ENCODE data around the gene RPL13.

DNA sequence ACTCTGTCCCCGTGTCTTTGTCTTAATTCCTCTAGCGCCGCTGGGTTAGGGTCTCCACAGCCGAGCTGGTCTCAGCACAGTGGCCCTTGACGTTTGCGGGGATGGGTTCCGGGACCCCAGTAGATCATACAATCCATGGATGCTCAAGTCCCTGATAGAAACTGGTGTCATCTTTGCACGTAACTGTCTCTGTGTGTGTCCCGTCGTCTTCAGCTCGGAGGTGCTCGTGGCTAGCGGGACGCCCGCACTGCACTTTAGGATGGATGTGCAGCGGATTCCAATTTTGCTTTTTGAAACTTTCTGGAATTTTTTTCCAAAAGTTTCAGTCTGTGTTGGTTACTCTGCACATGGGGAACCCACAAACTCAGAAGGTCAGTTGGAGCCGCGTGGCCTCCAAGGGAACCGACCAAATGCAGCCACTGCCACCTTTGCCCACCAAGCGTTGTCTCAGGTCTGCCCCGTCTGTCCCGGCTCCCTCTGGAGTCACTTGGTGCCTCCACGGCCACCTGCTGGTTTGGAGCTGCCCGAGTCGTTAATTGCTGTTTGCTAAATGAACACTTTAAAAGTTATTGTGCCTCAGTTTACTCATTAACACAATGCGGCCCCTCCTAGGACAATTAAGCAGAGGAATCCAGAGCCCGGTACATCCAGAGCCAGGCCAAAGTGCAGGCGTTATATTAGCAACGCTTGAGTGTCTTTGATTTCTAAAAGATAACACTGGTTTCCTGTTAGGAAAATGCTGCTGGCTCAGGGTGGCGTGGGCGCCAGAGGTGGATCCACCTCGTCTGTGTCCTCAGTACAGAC is 47.7 kb downstream of the RPL13 start:
- TF ChIP-seq ETV6 (conservative IDR thresholded peaks at IDR 0.05 in 1 of 2, IDR thresholded peaks at IDR 0.05 in 1 of 2; ENCODE audit: borderline replicate concordance in 1 of 2, low read depth in 1 of 2): no peak
- no peak for TF ChIP-seq EZH2 (IDR thresholded peaks at IDR 0.05; ENCODE audit: borderline replicate concordance, control insufficient read depth, low read depth, low read length)
- TF ChIP-seq NFYB (IDR thresholded peaks at IDR 0.05; ENCODE audit: insufficient read depth, low read depth, low read length): no peak
- no peak for TF ChIP-seq BHLHE40 (IDR thresholded peaks at IDR 0.05; ENCODE audit: borderline replicate concordance in 1 of 2, low read depth in 2 of 2, low read length in 1 of 2)
- TF ChIP-seq ZNF217 (IDR thresholded peaks at IDR 0.05): no peak
- no peak for TF ChIP-seq RUNX3 (IDR thresholded peaks at IDR 0.05; ENCODE audit: low read length)
- TF ChIP-seq SIX5 (IDR thresholded peaks at IDR 0.05; ENCODE audit: low read depth, low read length, severe bottlenecking): no peak
- no peak for TF ChIP-seq PML (IDR thresholded peaks at IDR 0.05; ENCODE audit: low read length)
- TF ChIP-seq POLR2A (IDR thresholded peaks at IDR 0.05; ENCODE audit: low read depth, low read length): no peak
- TF ChIP-seq CHD1 (IDR thresholded peaks at IDR 0.05; ENCODE audit: low read depth, low read length): no peak
- TF ChIP-seq MTA2 (IDR thresholded peaks at IDR 0.05; ENCODE audit: low read depth): no peak
- no peak for TF ChIP-seq NBN (IDR thresholded peaks at IDR 0.05)
- no peak for TF ChIP-seq POLR2AphosphoS5 (IDR thresholded peaks at IDR 0.05; ENCODE audit: low read length)
- TF ChIP-seq, protein P1, sequence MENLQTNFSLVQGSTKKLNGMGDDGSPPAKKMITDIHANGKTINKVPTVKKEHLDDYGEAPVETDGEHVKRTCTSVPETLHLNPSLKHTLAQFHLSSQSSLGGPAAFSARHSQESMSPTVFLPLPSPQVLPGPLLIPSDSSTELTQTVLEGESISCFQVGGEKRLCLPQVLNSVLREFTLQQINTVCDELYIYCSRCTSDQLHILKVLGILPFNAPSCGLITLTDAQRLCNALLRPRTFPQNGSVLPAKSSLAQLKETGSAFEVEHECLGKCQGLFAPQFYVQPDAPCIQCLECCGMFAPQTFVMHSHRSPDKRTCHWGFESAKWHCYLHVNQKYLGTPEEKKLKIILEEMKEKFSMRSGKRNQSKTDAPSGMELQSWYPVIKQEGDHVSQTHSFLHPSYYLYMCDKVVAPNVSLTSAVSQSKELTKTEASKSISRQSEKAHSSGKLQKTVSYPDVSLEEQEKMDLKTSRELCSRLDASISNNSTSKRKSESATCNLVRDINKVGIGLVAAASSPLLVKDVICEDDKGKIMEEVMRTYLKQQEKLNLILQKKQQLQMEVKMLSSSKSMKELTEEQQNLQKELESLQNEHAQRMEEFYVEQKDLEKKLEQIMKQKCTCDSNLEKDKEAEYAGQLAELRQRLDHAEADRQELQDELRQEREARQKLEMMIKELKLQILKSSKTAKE (IDR thresholded peaks at IDR 0.05; ENCODE audit: low read depth, poor library complexity, severe bottlenecking): no peak
